Stimulated activated naive CD8-positive, alpha-beta T cell treated with anti-CD3 and anti-CD28 coated beads, Interleukin-15, Interleukin-2, amounts not matched to agents 100 ng/mL and 50 ng/mL, for 24 hours (primary cell): ENCODE data around the gene SLC7A8.

Source experiments
- H3K27ac Mint-ChIP-seq: one replicate; pipeline ENCODE4 v1.8.0; 2021; ENCODE audit warnings: mild to moderate bottlenecking, mixed read lengths
- H3K27me3 Mint-ChIP-seq: one replicate; pipeline ENCODE4 v1.8.0; 2021; ENCODE audit warnings: mixed read lengths
- H3K36me3 Mint-ChIP-seq: one replicate; pipeline ENCODE4 v1.8.0; 2021; ENCODE audit warnings: low read depth, mixed read lengths
- H3K4me1 Mint-ChIP-seq: one replicate; pipeline ENCODE4 v1.8.0; 2021; ENCODE audit warnings: low read depth, mixed read lengths
- H3K4me3 Mint-ChIP-seq: one replicate; pipeline ENCODE4 v1.8.0; 2021; ENCODE audit warnings: mild to moderate bottlenecking, mixed read lengths
- H3K9me3 Mint-ChIP-seq: one replicate; pipeline ENCODE4 v1.8.0; 2021; ENCODE audit warnings: mixed read lengths

SLC7A8 gene

GRCh38 chr14:23172574-23172973, 10.9 kb downstream of the SLC7A8 start:
- H3K4me1 Mint-ChIP-seq = peaks cover 42% of the 10 kb centered on the region
- no peak overlapping the region for H3K27ac Mint-ChIP-seq
- no peaks in the 10 kb centered on the region for H3K27me3 Mint-ChIP-seq
- no peaks in the 10 kb centered on the region for H3K9me3 Mint-ChIP-seq
- no peak overlapping the region for H3K4me3 Mint-ChIP-seq
- H3K36me3 Mint-ChIP-seq = no peaks in the 10 kb centered on the region

GRCh38 chr14:23172096-23172495, 11.4 kb downstream of the SLC7A8 start:
- Mint-ChIP-seq H3K4me3 (no peak overlapping the region), H3K27ac (no peak overlapping the region), H3K27me3 (no peaks in the 10 kb centered on the region), H3K36me3 (no peaks in the 10 kb centered on the region), H3K9me3 (no peaks in the 10 kb centered on the region), H3K4me1 (peaks cover 39% of the 10 kb centered on the region)

- peaks cover 38% of the 10 kb centered on the region for H3K4me1 Mint-ChIP-seq
- H3K4me3 Mint-ChIP-seq = no peak overlapping the region
- H3K9me3 Mint-ChIP-seq = no peaks in the 10 kb centered on the region
- H3K27me3 Mint-ChIP-seq = no peaks in the 10 kb centered on the region
- no peak overlapping the region for H3K27ac Mint-ChIP-seq
- no peaks in the 10 kb centered on the region for H3K36me3 Mint-ChIP-seq
Observed at GRCh38 chr14:23171222-23171975, 12.1 kb downstream of the SLC7A8 start.

- Mint-ChIP-seq H3K27me3 (no peaks in the 10 kb centered on the region), H3K4me1 (peaks cover 37% of the 10 kb centered on the region), H3K27ac (no peak overlapping the region), H3K9me3 (no peaks in the 10 kb centered on the region), H3K36me3 (no peaks in the 10 kb centered on the region), H3K4me3 (no peak overlapping the region)
Observed at GRCh38 chr14:23169622-23170021, 13.8 kb downstream of the SLC7A8 start.

- H3K4me1 Mint-ChIP-seq = peaks cover 27% of the 10 kb centered on the region
- no peak overlapping the region for H3K4me3 Mint-ChIP-seq
- no peaks in the 10 kb centered on the region for H3K27me3 Mint-ChIP-seq
- no peak overlapping the region for H3K27ac Mint-ChIP-seq
- H3K36me3 Mint-ChIP-seq = no peaks in the 10 kb centered on the region
- H3K9me3 Mint-ChIP-seq = no peaks in the 10 kb centered on the region
Observed at GRCh38 chr14:23168246-23168645, 15.2 kb downstream of the SLC7A8 start.

- no peak overlapping the region for H3K27ac Mint-ChIP-seq
- peaks cover 26% of the 10 kb centered on the region for H3K4me1 Mint-ChIP-seq
- no peak overlapping the region for H3K4me3 Mint-ChIP-seq
Observed at GRCh38 chr14:23167116-23167847, 16.2 kb downstream of the SLC7A8 start.

GRCh38 chr14:23164949-23165348, 18.5 kb downstream of the SLC7A8 start:
- Mint-ChIP-seq H3K27ac (no peak overlapping the region), H3K4me3 (no peak overlapping the region), H3K4me1 (peaks cover 22% of the 10 kb centered on the region), H3K27me3 (no peaks in the 10 kb centered on the region), H3K9me3 (no peaks in the 10 kb centered on the region), H3K36me3 (no peaks in the 10 kb centered on the region)

More at GRCh38 chr14:23167116-23167847, 16.2 kb downstream of the SLC7A8 start:
- no peaks in the 10 kb centered on the region for H3K27me3 Mint-ChIP-seq
- H3K36me3 Mint-ChIP-seq = no peaks in the 10 kb centered on the region
- no peaks in the 10 kb centered on the region for H3K9me3 Mint-ChIP-seq

GRCh38 chr14:23164250-23164649, 19.2 kb downstream of the SLC7A8 start:
- Mint-ChIP-seq H3K27me3 (no peaks in the 10 kb centered on the region), H3K4me1 (peaks cover 20% of the 10 kb centered on the region), H3K4me3 (no peak overlapping the region), H3K9me3 (no peaks in the 10 kb centered on the region), H3K36me3 (no peaks in the 10 kb centered on the region), H3K27ac (no peak overlapping the region)

- H3K36me3 Mint-ChIP-seq = no peaks in the 10 kb centered on the region
- no peak overlapping the region for H3K27ac Mint-ChIP-seq
- H3K4me1 Mint-ChIP-seq = peaks cover 20% of the 10 kb centered on the region
- no peak overlapping the region for H3K4me3 Mint-ChIP-seq
- H3K9me3 Mint-ChIP-seq = no peaks in the 10 kb centered on the region
- no peaks in the 10 kb centered on the region for H3K27me3 Mint-ChIP-seq
Observed at GRCh38 chr14:23163830-23164229, 19.6 kb downstream of the SLC7A8 start.

GRCh38 chr14:23162800-23163199, 20.7 kb downstream of the SLC7A8 start:
- H3K9me3 Mint-ChIP-seq = no peaks in the 10 kb centered on the region
- no peaks in the 10 kb centered on the region for H3K36me3 Mint-ChIP-seq
- H3K4me3 Mint-ChIP-seq = no peak overlapping the region
- H3K27ac Mint-ChIP-seq = peak overlapping the region; percentile 63
- H3K4me1 Mint-ChIP-seq = peaks cover 20% of the 10 kb centered on the region
- H3K27me3 Mint-ChIP-seq = no peaks in the 10 kb centered on the region

- Mint-ChIP-seq H3K4me1 (peaks cover 20% of the 10 kb centered on the region), H3K27me3 (no peaks in the 10 kb centered on the region), H3K36me3 (no peaks in the 10 kb centered on the region), H3K4me3 (no peak overlapping the region), H3K27ac (no peak overlapping the region), H3K9me3 (no peaks in the 10 kb centered on the region)
Observed at GRCh38 chr14:23162005-23162404, 21.5 kb downstream of the SLC7A8 start.

GRCh38 chr14:23160924-23161522, 22.4 kb downstream of the SLC7A8 start:
- Mint-ChIP-seq H3K4me3 (no peak overlapping the region), H3K27me3 (no peaks in the 10 kb centered on the region), H3K4me1 (peaks cover 20% of the 10 kb centered on the region), H3K36me3 (no peaks in the 10 kb centered on the region), H3K9me3 (no peaks in the 10 kb centered on the region), H3K27ac (no peak overlapping the region)

- no peaks in the 10 kb centered on the region for H3K36me3 Mint-ChIP-seq
- peaks cover 30% of the 10 kb centered on the region for H3K4me1 Mint-ChIP-seq
- no peak overlapping the region for H3K27ac Mint-ChIP-seq
- H3K4me3 Mint-ChIP-seq = no peak overlapping the region
- H3K9me3 Mint-ChIP-seq = no peaks in the 10 kb centered on the region
- H3K27me3 Mint-ChIP-seq = no peaks in the 10 kb centered on the region
Observed at GRCh38 chr14:23159532-23159931, 23.9 kb downstream of the SLC7A8 start.

GRCh38 chr14:23158779-23159178, 24.7 kb downstream of the SLC7A8 start:
- Mint-ChIP-seq H3K4me3 (no peak overlapping the region), H3K36me3 (no peaks in the 10 kb centered on the region), H3K9me3 (no peaks in the 10 kb centered on the region), H3K4me1 (peaks cover 35% of the 10 kb centered on the region), H3K27ac (no peak overlapping the region), H3K27me3 (no peaks in the 10 kb centered on the region)

GRCh38 chr14:23154964-23155587, 28.4 kb downstream of the SLC7A8 start:
- H3K36me3 Mint-ChIP-seq = no peaks in the 10 kb centered on the region
- peaks cover 21% of the 10 kb centered on the region for H3K4me1 Mint-ChIP-seq
- peak overlapping the region; percentile 32 for H3K27ac Mint-ChIP-seq
- no peak overlapping the region for H3K4me3 Mint-ChIP-seq
- H3K27me3 Mint-ChIP-seq = no peaks in the 10 kb centered on the region
- H3K9me3 Mint-ChIP-seq = no peaks in the 10 kb centered on the region
